Thoracic aorta endothelial cell (primary cell): ENCODE results near the gene ZNF319. TPM values are rescaled to one million over a fixed set of nuclear protein-coding genes. Genes with fewer than 3 reads are reported as not detected.

Experiments used
- total RNA-seq: library from RNA; depleted of rRNA; stranded (reverse); fragments of >200 nt; gene quantifications from 2 replicates; pipeline ENCODE4 v1.2.3, GENCODE V29; 2012

The ZNF319 gene
- 4.8 and 6.2 TPM in 2 replicates for total RNA-seq

GRCh38 chr16:57999971-58000705 lies at the start of gene ZNF319:
TSS of gene ZNF319 (minus strand) at chr16:58000672. CDS start at chr16:57998265, 2,407 bp downstream.

GRCh38 chr16:58025351-58026138 lies 25.1 kb upstream of the ZNF319 start, which contains the start of gene MMP15:
TSS of gene MMP15 (plus strand) at chr16:58025754. CDS start at chr16:58026351, 597 bp downstream.

GRCh38 chr16:58000706-58001676 lies 519 bp upstream of the ZNF319 start, which contains the start of gene USB1:
TSS of gene USB1 (plus strand) at chr16:58001407. CDS start at chr16:58001484, 77 bp downstream.

GRCh38 chr16:57970970-57971369 lies 29.5 kb downstream of the ZNF319 start, which contains the start of gene CNGB1:
TSS of gene CNGB1 (minus strand) at chr16:57971128. CDS start at chr16:57967286, 3,842 bp downstream.

Other genes starting within 250 kb of the ZNF319 start
- gene KIFC3, start 198.2 kb downstream of the ZNF319 start, total RNA-seq, result 39.6 and 41.0 TPM in 2 replicates
- 0.07 and 0.53 TPM in 2 replicates for gene CNGB1, start 29.5 kb downstream of the ZNF319 start, total RNA-seq
- gene USB1, start 735 bp upstream of the ZNF319 start, total RNA-seq, result 34.2 and 37.8 TPM in 2 replicates
- gene MMP15, start 25.1 kb upstream of the ZNF319 start, total RNA-seq, result 4.5 and 5.0 TPM in 2 replicates
- 41.2 and 50.7 TPM in 2 replicates for gene CFAP20, start 128.7 kb upstream of the ZNF319 start, total RNA-seq
- 90.7 and 96.6 TPM in 2 replicates for gene CSNK2A2, start 197.4 kb upstream of the ZNF319 start, total RNA-seq